Glomerular visceral epithelial cell (primary cell): ENCODE measurements around the gene ASPN.
"Not testable (repeated sequence)": the region's sequence is repeated elsewhere in the genome, so short reads cannot be mapped to it uniquely, and the experiment has no call there.

ENCODE experiments used
- DNase-seq: peaks from one replicate; pipeline ENCODE4 v3.0.0-alpha.2; 2016; ENCODE audit errors: extremely low spot score

Gene ASPN

GRCh38 chr9:92411157-92411556 lies 71.1 kb downstream of the ASPN start:
- DNase-seq: not testable (repeated sequence)

GRCh38 chr9:92408747-92409478 lies 73.4 kb downstream of the ASPN start:
- DNase-seq: no peak

GRCh38 chr9:92407818-92408217 lies 74.5 kb downstream of the ASPN start:
- no peak for DNase-seq

GRCh38 chr9:92406477-92406876 lies 75.8 kb downstream of the ASPN start:
- DNase-seq: no peak
